GM19395 (cell line): ENCODE results near the gene PHLDA1.

Source experiments
- ATAC-seq: cut with Tn5 transposase; IDR thresholded peaks from one replicate; pipeline ENCODE4 v1.9.1; 2021; ENCODE audit warnings: mild to moderate bottlenecking, moderate library complexity; ENCODE audit not compliant: unreplicated experiment

PHLDA1 gene

GRCh38 chr12:76031414-76032042, at the start of gene PHLDA1:
Gene PHLDA1 (minus strand): TSS chr12:76031776.
- peak; percentile 83 for ATAC-seq

DNA sequence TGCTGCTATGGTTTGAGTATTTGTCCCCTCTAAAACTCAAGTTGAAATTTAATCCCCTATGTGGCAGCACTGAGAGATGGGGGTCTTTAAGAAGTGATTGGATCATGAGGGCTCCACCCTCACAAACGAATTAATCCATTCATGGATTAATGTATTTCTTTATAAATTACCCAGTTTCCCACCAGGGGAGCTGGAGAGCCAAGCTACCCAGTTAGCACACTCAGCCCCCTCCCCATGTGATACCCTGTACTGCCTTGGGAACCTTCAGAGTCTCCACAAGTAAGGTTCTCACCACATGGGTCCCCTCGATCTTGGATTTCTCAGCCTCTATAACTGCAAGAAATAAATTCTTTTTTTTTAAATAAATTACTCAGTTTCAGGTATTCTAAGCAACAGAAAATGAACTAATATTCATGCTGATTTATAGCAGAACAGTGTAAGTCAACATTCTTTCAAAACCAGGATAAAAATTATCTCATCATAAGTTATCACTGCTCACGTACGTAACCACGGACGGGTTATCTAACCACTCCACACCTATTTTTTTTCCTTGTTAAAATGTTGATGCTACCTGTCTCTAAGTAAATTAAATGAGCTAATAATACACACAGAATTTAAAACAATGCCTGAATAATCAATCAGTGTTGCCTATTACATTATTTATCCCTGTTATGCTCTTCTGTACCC, 49.3 kb upstream of the PHLDA1 start:
- no peak for ATAC-seq

- no peak for ATAC-seq
These were observed 48.6 kb upstream of the PHLDA1 start for GRCh38 chr12:76080017-76080728.

GRCh38 chr12:76078748-76079147, 47.2 kb upstream of the PHLDA1 start:
- no peak for ATAC-seq

GRCh38 chr12:76075448-76075847, 43.9 kb upstream of the PHLDA1 start:
- no peak for ATAC-seq

GRCh38 chr12:76074701-76075336, 43.2 kb upstream of the PHLDA1 start:
- peak; percentile 45 for ATAC-seq

- ATAC-seq, result no peak
These were observed 42.0 kb upstream of the PHLDA1 start for GRCh38 chr12:76073561-76073960.

- no peak for ATAC-seq
These were observed 41.0 kb upstream of the PHLDA1 start for GRCh38 chr12:76072568-76072967.

DNA sequence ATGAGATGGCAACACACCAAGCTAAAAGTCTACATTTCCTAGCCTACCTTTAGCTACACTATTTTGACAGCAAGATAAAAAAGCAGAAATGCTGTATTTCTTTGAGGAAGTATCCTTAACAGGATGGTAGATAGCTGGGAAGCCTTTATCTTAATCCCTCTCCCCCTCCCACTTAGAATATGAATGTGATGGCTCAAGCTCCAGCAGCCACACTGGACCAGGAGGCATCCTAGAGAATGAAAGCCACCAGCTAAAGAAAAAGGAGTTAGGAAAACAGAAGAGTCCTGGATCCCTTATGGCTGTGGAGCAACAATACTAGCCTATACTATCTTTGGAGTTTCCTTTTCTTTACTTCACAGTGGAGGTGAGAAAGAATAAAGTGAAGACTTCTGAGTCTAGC, 37.8 kb upstream of the PHLDA1 start:
- ATAC-seq, result no peak

DNA sequence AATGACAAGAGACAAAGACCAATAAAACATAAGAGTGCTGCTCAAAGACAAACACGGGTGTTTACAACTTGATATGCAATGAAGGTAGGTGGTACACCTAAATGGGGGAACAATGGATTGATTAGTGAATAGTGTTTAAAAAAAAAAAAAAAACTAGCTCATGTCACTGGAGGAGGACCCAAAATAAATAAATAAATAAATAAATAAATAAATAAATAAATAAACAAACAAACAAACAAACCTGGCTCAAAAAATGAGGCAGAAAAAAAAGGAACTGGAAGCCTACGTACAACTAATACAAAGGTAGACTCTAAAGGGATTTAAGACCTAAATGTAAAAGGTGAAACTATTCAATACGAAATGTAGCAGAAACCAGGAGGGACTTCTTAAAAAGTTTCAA, 34.3 kb upstream of the PHLDA1 start:
- no peak for ATAC-seq

GRCh38 chr12:76064904-76065303, 33.3 kb upstream of the PHLDA1 start:
- no peak for ATAC-seq

DNA sequence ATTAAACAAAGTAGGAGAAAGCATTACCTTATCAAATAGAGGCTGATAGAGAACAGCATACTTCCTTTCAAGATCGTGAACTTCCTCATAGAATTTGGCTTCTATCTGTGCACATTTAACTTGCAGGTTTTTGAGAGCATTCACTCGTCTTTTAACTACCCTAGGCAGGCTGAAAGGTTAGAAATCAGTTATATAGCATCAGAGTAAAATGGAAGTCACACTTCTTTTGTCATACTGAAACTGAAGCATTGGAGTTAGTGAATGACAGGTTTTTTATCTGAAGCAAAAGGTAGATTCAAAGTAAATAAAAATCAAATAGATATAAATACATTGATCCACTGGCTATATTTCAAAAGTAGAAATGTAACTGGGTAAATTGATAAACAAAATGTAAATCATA, 28.5 kb upstream of the PHLDA1 start:
- ATAC-seq, result no peak

- ATAC-seq, result no peak
These were observed 25.8 kb upstream of the PHLDA1 start for GRCh38 chr12:76057326-76057725.

DNA sequence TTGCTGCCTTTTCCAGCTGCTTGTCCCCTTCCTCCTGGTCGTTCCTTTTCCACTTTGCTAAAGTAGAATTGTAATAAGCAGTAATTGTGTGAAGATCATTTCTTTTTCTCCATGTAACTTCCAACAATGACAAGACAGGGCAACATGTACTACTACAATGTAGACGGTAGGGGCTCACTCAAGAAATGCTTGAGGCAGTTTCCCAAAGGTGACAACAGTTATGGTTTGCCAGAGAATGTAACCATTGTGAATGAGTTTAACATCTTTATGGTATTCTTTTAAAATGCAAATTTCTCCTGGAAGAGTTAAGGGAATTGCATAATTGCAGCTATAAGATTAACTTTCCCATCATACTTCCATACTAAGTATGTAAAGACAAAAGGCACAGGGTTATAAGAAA, 23.8 kb upstream of the PHLDA1 start:
- ATAC-seq, result no peak

GRCh38 chr12:76049575-76050251, 18.1 kb upstream of the PHLDA1 start:
- no peak for ATAC-seq

DNA sequence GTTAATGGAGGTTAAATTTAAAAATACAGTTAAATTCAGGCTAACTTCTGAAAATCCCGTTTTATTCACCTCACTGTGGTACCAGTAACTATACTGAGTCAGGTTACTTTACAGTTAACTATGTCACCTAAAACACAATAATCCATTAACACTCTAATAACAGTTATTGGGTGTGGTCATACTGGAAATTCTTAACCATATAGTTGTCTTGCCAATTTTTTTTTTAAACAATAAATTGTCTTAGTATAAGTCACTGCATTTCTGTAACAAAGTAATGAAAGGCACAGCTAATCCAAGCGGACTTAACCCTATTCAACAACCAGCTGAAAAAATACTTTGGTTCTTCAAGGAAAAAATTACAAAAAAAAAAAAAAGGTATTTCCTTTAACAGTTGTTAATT, 16.2 kb upstream of the PHLDA1 start:
- no peak for ATAC-seq

- ATAC-seq, result no peak
These were observed 15.5 kb upstream of the PHLDA1 start for GRCh38 chr12:76047060-76047459.

DNA sequence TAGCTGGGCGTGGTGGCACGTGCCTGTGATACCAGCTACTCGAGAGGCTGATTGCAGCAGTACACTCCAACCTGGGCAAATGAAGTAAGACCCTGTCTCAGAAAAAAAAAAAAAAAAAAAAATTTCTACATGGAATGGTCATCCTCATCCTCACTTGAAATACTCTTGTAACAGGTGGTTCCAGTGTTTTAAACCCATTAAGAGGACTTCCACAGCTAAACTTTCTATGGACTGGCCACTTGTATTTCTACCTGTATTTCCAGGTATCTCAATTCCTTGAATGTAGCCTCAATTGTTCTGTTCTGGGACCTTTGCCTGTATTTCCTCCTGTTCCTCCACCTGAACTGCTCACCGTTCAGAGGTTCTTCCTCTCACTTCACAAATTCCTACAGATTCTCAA, 11.8 kb upstream of the PHLDA1 start:
- no peak for ATAC-seq

DNA sequence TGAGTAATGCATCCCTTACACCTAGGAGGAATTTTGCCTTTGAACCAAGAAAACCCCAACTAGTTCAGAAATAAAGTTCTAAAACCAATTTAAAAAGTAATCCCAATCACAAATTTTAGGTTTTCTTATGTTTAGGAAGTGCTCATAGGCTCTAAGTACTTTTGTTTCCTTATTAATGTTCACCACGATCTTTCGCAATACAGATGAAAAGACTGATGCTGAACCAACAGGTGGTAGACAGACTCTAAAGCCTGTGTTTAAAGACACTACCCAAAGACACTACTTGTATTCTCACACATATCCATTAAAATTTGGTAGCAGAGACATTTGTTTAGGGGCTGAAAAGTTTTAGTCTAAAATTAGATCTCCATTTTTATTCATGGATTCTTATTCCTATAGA, 10.6 kb upstream of the PHLDA1 start:
- ATAC-seq, result no peak

DNA sequence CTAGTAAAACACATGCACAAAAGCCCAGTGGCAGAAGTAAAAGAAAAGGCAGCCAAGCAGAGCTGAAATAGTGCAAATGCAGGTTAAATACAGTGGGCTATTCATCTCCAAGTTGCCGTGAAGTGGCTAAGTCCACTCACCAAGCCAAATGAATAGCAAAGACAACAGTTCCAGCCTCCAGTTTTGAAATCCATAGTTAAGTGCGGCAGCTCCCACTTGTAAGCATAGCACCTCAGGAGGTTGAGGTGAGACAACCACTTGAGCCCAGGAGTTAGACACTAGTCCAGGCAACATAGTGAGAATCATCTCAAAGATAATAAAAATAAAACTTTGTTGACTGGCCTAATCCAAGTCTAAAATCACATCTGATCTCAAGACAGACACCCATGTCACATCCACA, 9.8 kb upstream of the PHLDA1 start:
- ATAC-seq, result no peak

- ATAC-seq, result no peak
These were observed 8.9 kb upstream of the PHLDA1 start for GRCh38 chr12:76040461-76040860.
